ENCODE measurements around the gene LYPD6B. TPM values are rescaled to one million over a fixed set of nuclear protein-coding genes. Genes with fewer than 3 reads are reported as not detected.

LYPD6B gene
- total and polyA plus RNA-seq, 2 experiments from 2014 or later, result 1.7 to 3.6 TPM

DNA sequence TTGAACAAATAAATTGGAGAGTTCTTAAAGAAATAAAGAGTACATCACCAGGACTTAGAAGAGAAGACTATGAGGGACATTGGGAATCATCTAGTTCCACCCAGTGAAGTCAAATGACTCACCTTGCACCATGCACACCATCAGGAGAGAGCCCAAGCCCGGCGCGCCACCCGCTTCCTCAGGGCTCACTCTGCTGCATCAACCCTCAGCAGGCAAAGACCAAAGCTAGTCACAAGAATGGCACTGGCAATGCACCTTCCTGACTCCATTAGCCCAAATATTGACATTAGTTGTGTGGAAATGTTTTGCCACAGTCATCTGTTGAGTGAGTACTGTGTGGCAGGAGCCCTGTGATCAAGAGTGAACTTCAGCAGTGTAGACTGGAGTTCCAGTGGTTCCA lies 7.1 kb upstream of the LYPD6B start:
- Histone ChIP-seq H3K27ac (ENCODE audit: low read depth) (no peak overlapping the region), H4K20me1 (replicated peaks; ENCODE audit: insufficient read depth) (no peaks in the 10 kb centered on the region), H3K27me3 (ENCODE audit: insufficient read depth) (no peaks in the 10 kb centered on the region), H2AFZ (no peak overlapping the region), H3K4me3 (no peak overlapping the region), H3K36me3 (ENCODE audit: insufficient read depth) (no peaks in the 10 kb centered on the region), H3K4me1 (ENCODE audit: insufficient read depth) (peaks cover 34% of the 10 kb centered on the region), H3F3A (replicated peaks; ENCODE audit: low read depth) (no peaks in the 10 kb centered on the region), H3K79me2 (replicated peaks; ENCODE audit: insufficient read depth) (no peaks in the 10 kb centered on the region), H3K9me2 (ENCODE audit: insufficient read depth) (no peaks in the 10 kb centered on the region), H3K4me2 (no peak overlapping the region)
- Mint-ChIP-seq H3K27me3 (ENCODE audit: insufficient read depth, low read depth, poor library complexity) (peaks cover 5% of the 10 kb centered on the region), H3K9me3 (no peaks in the 10 kb centered on the region), H3K4me3 (no peak overlapping the region), H3K27ac (no peak overlapping the region), H3K36me3 (ENCODE audit: low read depth) (no peaks in the 10 kb centered on the region), H3K4me1 (peaks cover 42% of the 10 kb centered on the region)
- no peak for DNase-seq (ENCODE audit: low spot score)
- no peak for ATAC-seq
- TF ChIP-seq, protein P1, sequence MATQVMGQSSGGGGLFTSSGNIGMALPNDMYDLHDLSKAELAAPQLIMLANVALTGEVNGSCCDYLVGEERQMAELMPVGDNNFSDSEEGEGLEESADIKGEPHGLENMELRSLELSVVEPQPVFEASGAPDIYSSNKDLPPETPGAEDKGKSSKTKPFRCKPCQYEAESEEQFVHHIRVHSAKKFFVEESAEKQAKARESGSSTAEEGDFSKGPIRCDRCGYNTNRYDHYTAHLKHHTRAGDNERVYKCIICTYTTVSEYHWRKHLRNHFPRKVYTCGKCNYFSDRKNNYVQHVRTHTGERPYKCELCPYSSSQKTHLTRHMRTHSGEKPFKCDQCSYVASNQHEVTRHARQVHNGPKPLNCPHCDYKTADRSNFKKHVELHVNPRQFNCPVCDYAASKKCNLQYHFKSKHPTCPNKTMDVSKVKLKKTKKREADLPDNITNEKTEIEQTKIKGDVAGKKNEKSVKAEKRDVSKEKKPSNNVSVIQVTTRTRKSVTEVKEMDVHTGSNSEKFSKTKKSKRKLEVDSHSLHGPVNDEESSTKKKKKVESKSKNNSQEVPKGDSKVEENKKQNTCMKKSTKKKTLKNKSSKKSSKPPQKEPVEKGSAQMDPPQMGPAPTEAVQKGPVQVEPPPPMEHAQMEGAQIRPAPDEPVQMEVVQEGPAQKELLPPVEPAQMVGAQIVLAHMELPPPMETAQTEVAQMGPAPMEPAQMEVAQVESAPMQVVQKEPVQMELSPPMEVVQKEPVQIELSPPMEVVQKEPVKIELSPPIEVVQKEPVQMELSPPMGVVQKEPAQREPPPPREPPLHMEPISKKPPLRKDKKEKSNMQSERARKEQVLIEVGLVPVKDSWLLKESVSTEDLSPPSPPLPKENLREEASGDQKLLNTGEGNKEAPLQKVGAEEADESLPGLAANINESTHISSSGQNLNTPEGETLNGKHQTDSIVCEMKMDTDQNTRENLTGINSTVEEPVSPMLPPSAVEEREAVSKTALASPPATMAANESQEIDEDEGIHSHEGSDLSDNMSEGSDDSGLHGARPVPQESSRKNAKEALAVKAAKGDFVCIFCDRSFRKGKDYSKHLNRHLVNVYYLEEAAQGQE (IDR thresholded peaks at IDR 0.05; ENCODE audit: unreplicated experiment), result no peak
- TF ChIP-seq, protein P2, sequence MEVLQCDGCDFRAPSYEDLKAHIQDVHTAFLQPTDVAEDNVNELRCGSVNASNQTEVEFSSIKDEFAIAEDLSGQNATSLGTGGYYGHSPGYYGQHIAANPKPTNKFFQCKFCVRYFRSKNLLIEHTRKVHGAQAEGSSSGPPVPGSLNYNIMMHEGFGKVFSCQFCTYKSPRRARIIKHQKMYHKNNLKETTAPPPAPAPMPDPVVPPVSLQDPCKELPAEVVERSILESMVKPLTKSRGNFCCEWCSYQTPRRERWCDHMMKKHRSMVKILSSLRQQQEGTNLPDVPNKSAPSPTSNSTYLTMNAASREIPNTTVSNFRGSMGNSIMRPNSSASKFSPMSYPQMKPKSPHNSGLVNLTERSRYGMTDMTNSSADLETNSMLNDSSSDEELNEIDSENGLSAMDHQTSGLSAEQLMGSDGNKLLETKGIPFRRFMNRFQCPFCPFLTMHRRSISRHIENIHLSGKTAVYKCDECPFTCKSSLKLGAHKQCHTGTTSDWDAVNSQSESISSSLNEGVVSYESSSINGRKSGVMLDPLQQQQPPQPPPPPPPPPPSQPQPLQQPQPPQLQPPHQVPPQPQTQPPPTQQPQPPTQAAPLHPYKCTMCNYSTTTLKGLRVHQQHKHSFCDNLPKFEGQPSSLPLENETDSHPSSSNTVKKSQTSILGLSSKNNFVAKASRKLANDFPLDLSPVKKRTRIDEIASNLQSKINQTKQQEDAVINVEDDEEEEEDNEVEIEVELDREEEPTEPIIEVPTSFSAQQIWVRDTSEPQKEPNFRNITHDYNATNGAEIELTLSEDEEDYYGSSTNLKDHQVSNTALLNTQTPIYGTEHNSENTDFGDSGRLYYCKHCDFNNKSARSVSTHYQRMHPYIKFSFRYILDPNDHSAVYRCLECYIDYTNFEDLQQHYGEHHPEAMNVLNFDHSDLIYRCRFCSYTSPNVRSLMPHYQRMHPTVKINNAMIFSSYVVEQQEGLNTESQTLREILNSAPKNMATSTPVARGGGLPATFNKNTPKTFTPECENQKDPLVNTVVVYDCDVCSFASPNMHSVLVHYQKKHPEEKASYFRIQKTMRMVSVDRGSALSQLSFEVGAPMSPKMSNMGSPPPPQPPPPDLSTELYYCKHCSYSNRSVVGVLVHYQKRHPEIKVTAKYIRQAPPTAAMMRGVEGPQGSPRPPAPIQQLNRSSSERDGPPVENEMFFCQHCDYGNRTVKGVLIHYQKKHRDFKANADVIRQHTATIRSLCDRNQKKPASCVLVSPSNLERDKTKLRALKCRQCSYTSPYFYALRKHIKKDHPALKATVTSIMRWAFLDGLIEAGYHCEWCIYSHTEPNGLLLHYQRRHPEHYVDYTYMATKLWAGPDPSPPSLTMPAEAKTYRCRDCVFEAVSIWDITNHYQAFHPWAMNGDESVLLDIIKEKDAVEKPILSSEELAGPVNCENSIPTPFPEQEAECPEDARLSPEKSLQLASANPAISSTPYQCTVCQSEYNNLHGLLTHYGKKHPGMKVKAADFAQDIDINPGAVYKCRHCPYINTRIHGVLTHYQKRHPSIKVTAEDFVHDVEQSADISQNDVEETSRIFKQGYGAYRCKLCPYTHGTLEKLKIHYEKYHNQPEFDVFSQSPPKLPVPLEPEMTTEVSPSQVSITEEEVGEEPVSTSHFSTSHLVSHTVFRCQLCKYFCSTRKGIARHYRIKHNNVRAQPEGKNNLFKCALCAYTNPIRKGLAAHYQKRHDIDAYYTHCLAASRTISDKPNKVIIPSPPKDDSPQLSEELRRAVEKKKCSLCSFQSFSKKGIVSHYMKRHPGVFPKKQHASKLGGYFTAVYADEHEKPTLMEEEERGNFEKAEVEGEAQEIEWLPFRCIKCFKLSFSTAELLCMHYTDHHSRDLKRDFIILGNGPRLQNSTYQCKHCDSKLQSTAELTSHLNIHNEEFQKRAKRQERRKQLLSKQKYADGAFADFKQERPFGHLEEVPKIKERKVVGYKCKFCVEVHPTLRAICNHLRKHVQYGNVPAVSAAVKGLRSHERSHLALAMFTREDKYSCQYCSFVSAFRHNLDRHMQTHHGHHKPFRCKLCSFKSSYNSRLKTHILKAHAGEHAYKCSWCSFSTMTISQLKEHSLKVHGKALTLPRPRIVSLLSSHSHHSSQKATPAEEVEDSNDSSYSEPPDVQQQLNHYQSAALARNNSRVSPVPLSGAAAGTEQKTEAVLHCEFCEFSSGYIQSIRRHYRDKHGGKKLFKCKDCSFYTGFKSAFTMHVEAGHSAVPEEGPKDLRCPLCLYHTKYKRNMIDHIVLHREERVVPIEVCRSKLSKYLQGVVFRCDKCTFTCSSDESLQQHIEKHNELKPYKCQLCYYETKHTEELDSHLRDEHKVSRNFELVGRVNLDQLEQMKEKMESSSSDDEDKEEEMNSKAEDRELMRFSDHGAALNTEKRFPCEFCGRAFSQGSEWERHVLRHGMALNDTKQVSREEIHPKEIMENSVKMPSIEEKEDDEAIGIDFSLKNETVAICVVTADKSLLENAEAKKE (CRISPR knock-in tag; IDR thresholded peaks at IDR 0.05), result no peak
- TF ChIP-seq EZH2phosphoT487 (IDR thresholded peaks at IDR 0.05; ENCODE audit: unreplicated experiment), result no peak
- TF ChIP-seq, protein P3, sequence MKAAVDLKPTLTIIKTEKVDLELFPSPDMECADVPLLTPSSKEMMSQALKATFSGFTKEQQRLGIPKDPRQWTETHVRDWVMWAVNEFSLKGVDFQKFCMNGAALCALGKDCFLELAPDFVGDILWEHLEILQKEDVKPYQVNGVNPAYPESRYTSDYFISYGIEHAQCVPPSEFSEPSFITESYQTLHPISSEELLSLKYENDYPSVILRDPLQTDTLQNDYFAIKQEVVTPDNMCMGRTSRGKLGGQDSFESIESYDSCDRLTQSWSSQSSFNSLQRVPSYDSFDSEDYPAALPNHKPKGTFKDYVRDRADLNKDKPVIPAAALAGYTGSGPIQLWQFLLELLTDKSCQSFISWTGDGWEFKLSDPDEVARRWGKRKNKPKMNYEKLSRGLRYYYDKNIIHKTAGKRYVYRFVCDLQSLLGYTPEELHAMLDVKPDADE (IDR thresholded peaks at IDR 0.05), result no peak
- TF ChIP-seq EZH2 (IDR thresholded peaks at IDR 0.05; ENCODE audit: low read depth, unreplicated experiment), result no peak
- no peak for TF ChIP-seq CREB1 (CRISPR knock-in tag; IDR thresholded peaks at IDR 0.05; ENCODE audit: low read depth)
- no peak for TF ChIP-seq POLR2AphosphoS5 (IDR thresholded peaks at IDR 0.05; ENCODE audit: low read depth)
- TF ChIP-seq, protein P4, sequence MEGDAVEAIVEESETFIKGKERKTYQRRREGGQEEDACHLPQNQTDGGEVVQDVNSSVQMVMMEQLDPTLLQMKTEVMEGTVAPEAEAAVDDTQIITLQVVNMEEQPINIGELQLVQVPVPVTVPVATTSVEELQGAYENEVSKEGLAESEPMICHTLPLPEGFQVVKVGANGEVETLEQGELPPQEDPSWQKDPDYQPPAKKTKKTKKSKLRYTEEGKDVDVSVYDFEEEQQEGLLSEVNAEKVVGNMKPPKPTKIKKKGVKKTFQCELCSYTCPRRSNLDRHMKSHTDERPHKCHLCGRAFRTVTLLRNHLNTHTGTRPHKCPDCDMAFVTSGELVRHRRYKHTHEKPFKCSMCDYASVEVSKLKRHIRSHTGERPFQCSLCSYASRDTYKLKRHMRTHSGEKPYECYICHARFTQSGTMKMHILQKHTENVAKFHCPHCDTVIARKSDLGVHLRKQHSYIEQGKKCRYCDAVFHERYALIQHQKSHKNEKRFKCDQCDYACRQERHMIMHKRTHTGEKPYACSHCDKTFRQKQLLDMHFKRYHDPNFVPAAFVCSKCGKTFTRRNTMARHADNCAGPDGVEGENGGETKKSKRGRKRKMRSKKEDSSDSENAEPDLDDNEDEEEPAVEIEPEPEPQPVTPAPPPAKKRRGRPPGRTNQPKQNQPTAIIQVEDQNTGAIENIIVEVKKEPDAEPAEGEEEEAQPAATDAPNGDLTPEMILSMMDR (conservative IDR thresholded peaks at IDR 0.05; ENCODE audit: low read depth in 2 of 2), result no peak
- no peak for TF ChIP-seq NANOG (IDR thresholded peaks at IDR 0.05; ENCODE audit: borderline replicate concordance)
- no peak for TF ChIP-seq STAT1 (IDR thresholded peaks at IDR 0.05; ENCODE audit: unreplicated experiment)
- TF ChIP-seq ZNF114 (CRISPR knock-in tag; IDR thresholded peaks at IDR 0.05), result no peak
- TF ChIP-seq JUNB (IDR thresholded peaks at IDR 0.05; ENCODE audit: unreplicated experiment), result no peak
- no peak for TF ChIP-seq ZNF331 (CRISPR knock-in tag; IDR thresholded peaks at IDR 0.05; ENCODE audit: low read depth)
